HepG2 (cell line): ENCODE measurements around the gene OGFOD3. TPM values are rescaled to one million over a fixed set of nuclear protein-coding genes. Genes with fewer than 3 reads are reported as not detected.

Experiments
- BORCS8-MEF2B ChIP-seq: sonication (generic); formaldehyde crosslinking; IDR thresholded peaks from 2 replicates; pipeline ENCODE4 v1.8.0; 2022; ENCODE audit warnings: mild to moderate bottlenecking, missing genetic modification reagents
- CEBPG ChIP-seq: IDR thresholded peaks from 2 replicates; pipeline ENCODE4 v1.6.1; 2016
- DZIP1 ChIP-seq: sonication (generic); formaldehyde crosslinking; IDR thresholded peaks from 2 replicates; pipeline ENCODE4 v1.5.0; 2020; ENCODE audit warnings: mild to moderate bottlenecking, missing genetic modification reagents
- NONO ChIP-seq, 2 experiments: fragments of 450-650 bp in 1 of 2; sonication (generic) in 1 of 2; formaldehyde crosslinking in 1 of 2; IDR thresholded peaks in 1 of 2; conservative IDR thresholded peaks in 1 of 2; 2 replicates each; pipeline versions ENCODE4 v1.6.1 to v1.8.0; 2017 to 2022; ENCODE audit warnings: mild to moderate bottlenecking in 1 of 2, missing genetic modification reagents in 1 of 2, moderate library complexity in 1 of 2
- PAXIP1 ChIP-seq: sonication (generic); formaldehyde crosslinking; conservative IDR thresholded peaks from 2 replicates; pipeline ENCODE4 v1.4.0; 2020; ENCODE audit warnings: mild to moderate bottlenecking, missing genetic modification reagents, moderate library complexity
- SAFB2 ChIP-seq: sonication (generic); formaldehyde crosslinking; IDR thresholded peaks from 2 replicates; pipeline ENCODE4 v1.5.1; 2020; ENCODE audit warnings: missing genetic modification reagents, low read depth, mild to moderate bottlenecking, borderline replicate concordance
- SOX6 ChIP-seq, 2 experiments: fragments of 450-650 bp in 1 of 2; sonication (generic) in 1 of 2; formaldehyde crosslinking in 1 of 2; IDR thresholded peaks; 2 replicates each; pipeline versions ENCODE4 v1.4.0 to v1.6.1; 2017 to 2020; ENCODE audit warnings: antibody characterized with exemption in 1 of 2, mild to moderate bottlenecking in 1 of 2, missing genetic modification reagents in 1 of 2
- ZFY ChIP-seq: sonication (generic); formaldehyde crosslinking; IDR thresholded peaks from 2 replicates; pipeline ENCODE4 v1.4.0; 2020; ENCODE audit warnings: missing genetic modification reagents
- ZNF18 ChIP-seq: sonication (generic); formaldehyde crosslinking; IDR thresholded peaks from 2 replicates; pipeline ENCODE4 v1.8.0; 2022; ENCODE audit warnings: mild to moderate bottlenecking, missing genetic modification reagents; ENCODE audit not compliant: insufficient replicate concordance
- ZNF205 ChIP-seq: IDR thresholded peaks from 2 replicates; pipeline ENCODE4 v1.6.1; 2018; ENCODE audit warnings: missing biosample characterization, missing genetic modification reagents
- ZNF543 ChIP-seq: sonication (generic); formaldehyde crosslinking; IDR thresholded peaks from 2 replicates; pipeline ENCODE4 v1.4.0; 2020; ENCODE audit warnings: mild to moderate bottlenecking, missing genetic modification reagents
- ZNF558 ChIP-seq: sonication (generic); formaldehyde crosslinking; IDR thresholded peaks from 2 replicates; pipeline ENCODE4 v1.9.0; 2022; ENCODE audit warnings: mild to moderate bottlenecking, missing genetic modification reagents, borderline replicate concordance
- ZNF564 ChIP-seq: sonication (generic); formaldehyde crosslinking; IDR thresholded peaks from 2 replicates; pipeline ENCODE4 v1.8.1; 2023; ENCODE audit warnings: mild to moderate bottlenecking, missing genetic modification reagents
- ZNF816 ChIP-seq: sonication (generic); formaldehyde crosslinking; IDR thresholded peaks from 2 replicates; pipeline ENCODE4 v1.8.0; 2022; ENCODE audit warnings: missing genetic modification reagents, mild to moderate bottlenecking, borderline replicate concordance
- polyA plus RNA-seq, 8 experiments: library from polyadenylated mRNA; depleted of rRNA in 3 of 8; stranded (reverse) in 7 of 8; unstranded in 1 of 8; fragments of >200 nt; fragmentation: Illumina TruSeq in 4 of 8; extraction: Trizol in 4 of 8; gene quantifications; 2 replicates each; pipeline versions ENCODE4 v1.2.1 to v1.2.3, GENCODE V29; 2011 to 2016; ENCODE audit warnings: low read depth in 4 of 8, missing spikeins in 1 of 8, mixed read lengths in 1 of 8; ENCODE audit not compliant: insufficient read depth in 1 of 8
- total RNA-seq, 5 experiments: library from RNA; depleted of rRNA; stranded (reverse); fragments of >200 nt; fragmentation: Illumina TruSeq; extraction: Trizol; gene quantifications; 2 replicates each; pipeline ENCODE4 v1.2.3, GENCODE V29; 2016; ENCODE audit warnings: low read depth in 1 of 5
- TF ChIP-seq, protein P1 (sequence below): sonication (generic); formaldehyde crosslinking; IDR thresholded peaks from 2 replicates; pipeline ENCODE4 v1.5.1; 2020; ENCODE audit warnings: missing genetic modification reagents, mild to moderate bottlenecking, borderline replicate concordance
- TF ChIP-seq, protein P2 (sequence below): sonication (generic); formaldehyde crosslinking; IDR thresholded peaks from 2 replicates; pipeline ENCODE4 v1.4.0; 2020; ENCODE audit warnings: mild to moderate bottlenecking, missing genetic modification reagents

Gene OGFOD3
- total and polyA plus RNA-seq, 2 of the 13 experiments (the other 11 are each of a cell fraction or from before 2014, with no cell fraction given) = 40.0 to 42.1 TPM

DNA sequence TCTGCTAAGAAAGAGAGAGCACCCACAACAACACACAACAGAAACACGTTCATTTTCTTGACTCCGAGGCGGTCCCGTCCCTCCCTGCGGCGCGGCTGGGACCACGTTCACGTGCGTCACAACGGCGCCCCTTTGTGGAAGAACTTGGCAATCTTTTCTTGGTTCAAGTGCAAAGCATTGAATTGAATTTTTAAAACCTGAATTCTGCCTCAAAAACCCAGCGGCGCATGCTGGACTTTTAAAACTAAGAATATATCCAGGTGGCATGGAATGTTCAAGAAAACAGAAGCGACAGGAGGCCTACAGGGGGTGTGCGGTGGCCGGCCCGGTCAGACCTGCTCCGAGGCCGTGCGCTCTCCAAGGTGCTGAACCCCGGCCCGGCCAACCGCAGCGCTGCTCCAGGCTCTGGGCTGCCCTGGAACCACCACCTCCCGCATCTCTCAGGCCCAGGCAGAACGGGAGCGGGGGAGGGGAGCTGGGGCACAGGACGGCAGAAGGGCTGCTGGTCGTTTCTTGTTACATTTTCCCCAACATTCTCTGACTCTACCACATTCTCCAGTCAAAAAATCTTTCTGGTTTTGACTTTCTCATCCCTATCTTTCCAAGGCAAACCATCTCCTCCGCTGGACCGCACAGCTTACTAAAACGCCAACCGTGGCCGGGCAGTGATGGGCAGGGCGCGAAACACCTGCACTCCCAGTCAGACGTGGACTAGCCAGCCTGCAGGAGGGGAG is 3.7 kb downstream of the OGFOD3 start (continued):
- TF ChIP-seq DZIP1 (CRISPR knock-in tag) (no peak), ZNF18 (CRISPR knock-in tag) (peak; percentile 95), BORCS8-MEF2B (CRISPR knock-in tag) (peak; percentile 99), SOX6 (IDR thresholded peaks at IDR 0.05) (no peak), SOX6 (CRISPR knock-in tag; IDR thresholded peaks at IDR 0.05) (peak; percentile 59), SAFB2 (CRISPR knock-in tag) (peak; percentile 56), ZFY (peak; percentile 69), NONO (IDR thresholded peaks at IDR 0.05) (no peak), NONO (CRISPR knock-in tag; conservative IDR thresholded peaks at IDR 0.05) (0 out of 2 replicates have a peak, but pooled peaks have one; percentile 27), ZNF564 (CRISPR knock-in tag) (peak; percentile 92), ZNF543 (peak; percentile 81), ZNF205 (CRISPR knock-in tag) (peak; percentile 86), CEBPG (no peak), ZNF816 (CRISPR knock-in tag) (peak; percentile 93), PAXIP1 (CRISPR knock-in tag) (no peak), ZNF558 (CRISPR knock-in tag) (peak; percentile 98; the same call in 1 of the 2 replicates)
- TF ChIP-seq, protein P1, sequence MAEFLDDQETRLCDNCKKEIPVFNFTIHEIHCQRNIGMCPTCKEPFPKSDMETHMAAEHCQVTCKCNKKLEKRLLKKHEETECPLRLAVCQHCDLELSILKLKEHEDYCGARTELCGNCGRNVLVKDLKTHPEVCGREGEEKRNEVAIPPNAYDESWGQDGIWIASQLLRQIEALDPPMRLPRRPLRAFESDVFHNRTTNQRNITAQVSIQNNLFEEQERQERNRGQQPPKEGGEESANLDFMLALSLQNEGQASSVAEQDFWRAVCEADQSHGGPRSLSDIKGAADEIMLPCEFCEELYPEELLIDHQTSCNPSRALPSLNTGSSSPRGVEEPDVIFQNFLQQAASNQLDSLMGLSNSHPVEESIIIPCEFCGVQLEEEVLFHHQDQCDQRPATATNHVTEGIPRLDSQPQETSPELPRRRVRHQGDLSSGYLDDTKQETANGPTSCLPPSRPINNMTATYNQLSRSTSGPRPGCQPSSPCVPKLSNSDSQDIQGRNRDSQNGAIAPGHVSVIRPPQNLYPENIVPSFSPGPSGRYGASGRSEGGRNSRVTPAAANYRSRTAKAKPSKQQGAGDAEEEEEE (CRISPR knock-in tag) = no peak
- TF ChIP-seq, protein P2, sequence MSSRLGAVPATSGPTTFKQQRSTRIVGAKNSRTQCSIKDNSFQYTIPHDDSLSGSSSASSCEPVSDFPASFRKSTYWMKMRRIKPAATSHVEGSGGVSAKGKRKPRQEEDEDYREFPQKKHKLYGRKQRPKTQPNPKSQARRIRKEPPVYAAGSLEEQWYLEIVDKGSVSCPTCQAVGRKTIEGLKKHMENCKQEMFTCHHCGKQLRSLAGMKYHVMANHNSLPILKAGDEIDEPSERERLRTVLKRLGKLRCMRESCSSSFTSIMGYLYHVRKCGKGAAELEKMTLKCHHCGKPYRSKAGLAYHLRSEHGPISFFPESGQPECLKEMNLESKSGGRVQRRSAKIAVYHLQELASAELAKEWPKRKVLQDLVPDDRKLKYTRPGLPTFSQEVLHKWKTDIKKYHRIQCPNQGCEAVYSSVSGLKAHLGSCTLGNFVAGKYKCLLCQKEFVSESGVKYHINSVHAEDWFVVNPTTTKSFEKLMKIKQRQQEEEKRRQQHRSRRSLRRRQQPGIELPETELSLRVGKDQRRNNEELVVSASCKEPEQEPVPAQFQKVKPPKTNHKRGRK = no peak
